ENCODE measurements around the gene STX2.

DNA sequence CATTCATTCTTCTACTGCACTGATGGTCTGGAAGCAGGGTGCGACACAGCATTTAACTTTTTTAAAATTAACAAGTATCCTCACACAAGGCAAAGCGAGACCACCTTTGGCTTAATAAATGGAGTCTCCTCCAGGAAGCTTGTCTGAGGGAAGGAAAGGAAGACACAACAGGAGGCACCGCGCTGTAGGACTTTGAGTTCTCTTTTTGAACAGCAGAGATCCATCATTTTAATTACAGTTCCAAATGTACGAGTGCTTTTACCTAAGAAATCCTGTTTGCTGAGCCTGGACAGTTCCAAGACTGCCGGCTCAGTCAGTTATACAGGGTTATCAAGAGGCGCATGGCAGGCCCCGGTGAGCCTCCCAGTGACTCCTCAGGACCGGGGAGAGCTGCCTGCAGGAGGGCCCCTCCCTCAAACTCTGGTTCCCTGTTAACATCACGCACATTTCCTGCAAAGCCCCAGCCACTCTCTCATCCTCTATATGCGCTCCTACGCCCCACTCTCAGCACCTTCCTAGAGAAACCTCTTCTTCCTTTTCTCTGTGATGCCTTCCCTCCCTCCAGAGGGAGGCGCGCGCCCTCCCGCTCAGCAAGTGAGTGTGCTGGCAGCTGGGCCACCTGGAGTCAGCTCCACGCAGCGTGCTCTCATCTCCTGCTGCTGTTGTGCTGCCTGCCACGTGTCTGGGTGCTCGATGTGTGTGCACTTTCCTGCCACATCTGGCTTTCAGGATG, 46.1 kb downstream of the STX2 start:
- TF ChIP-seq, protein P1, sequence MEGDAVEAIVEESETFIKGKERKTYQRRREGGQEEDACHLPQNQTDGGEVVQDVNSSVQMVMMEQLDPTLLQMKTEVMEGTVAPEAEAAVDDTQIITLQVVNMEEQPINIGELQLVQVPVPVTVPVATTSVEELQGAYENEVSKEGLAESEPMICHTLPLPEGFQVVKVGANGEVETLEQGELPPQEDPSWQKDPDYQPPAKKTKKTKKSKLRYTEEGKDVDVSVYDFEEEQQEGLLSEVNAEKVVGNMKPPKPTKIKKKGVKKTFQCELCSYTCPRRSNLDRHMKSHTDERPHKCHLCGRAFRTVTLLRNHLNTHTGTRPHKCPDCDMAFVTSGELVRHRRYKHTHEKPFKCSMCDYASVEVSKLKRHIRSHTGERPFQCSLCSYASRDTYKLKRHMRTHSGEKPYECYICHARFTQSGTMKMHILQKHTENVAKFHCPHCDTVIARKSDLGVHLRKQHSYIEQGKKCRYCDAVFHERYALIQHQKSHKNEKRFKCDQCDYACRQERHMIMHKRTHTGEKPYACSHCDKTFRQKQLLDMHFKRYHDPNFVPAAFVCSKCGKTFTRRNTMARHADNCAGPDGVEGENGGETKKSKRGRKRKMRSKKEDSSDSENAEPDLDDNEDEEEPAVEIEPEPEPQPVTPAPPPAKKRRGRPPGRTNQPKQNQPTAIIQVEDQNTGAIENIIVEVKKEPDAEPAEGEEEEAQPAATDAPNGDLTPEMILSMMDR (IDR thresholded peaks at IDR 0.05), result no peak
- no peak for TF ChIP-seq POLR2A (IDR thresholded peaks at IDR 0.05)
